Measurements from ENCODE around the gene ZNF283.

GRCh38 chr19:43782311-43782660 lies 44.8 kb upstream of the ZNF283 start:
- TF ChIP-seq CTCF (IDR thresholded peaks at IDR 0.05) (no peak), POLR2A (IDR thresholded peaks at IDR 0.05) (no peak)
